HG03175 (cell line): ENCODE measurements around the gene SALL2.

Source experiments
- ATAC-seq: cut with Tn5 transposase; IDR thresholded peaks from one replicate; pipeline ENCODE4 v1.9.1; 2021; ENCODE audit warnings: mild to moderate bottlenecking, moderate library complexity; ENCODE audit not compliant: unreplicated experiment

SALL2 gene

GRCh38 chr14:21494902-21495762 is 31.0 kb downstream of the SALL2 start:
- no peak for ATAC-seq

- ATAC-seq: no peak
Observed at GRCh38 chr14:21486640-21487087, 39.5 kb downstream of the SALL2 start.

- ATAC-seq: peak; percentile 99
Observed at GRCh38 chr14:21476925-21477681, 49.0 kb downstream of the SALL2 start, which contains the start of the genes RAB2B and TOX4. Gene RAB2B, minus strand, starts transcription at chr14:21476959. Its CDS starts 87 bp downstream, at chr14:21476872. Gene TOX4, plus strand, starts transcription at chr14:21477195. Its CDS starts 84 bp downstream, at chr14:21477279.

- ATAC-seq: no peak
Observed at GRCh38 chr14:21476523-21476924, 49.6 kb downstream of the SALL2 start.

GRCh38 chr14:21475767-21476522 is 50.2 kb downstream of the SALL2 start:
- ATAC-seq: no peak
